ENCODE results near the gene FAM193B.
"Not testable (repeated sequence)": the region's sequence is repeated elsewhere in the genome, so short reads cannot be mapped to it uniquely, and the experiment has no call there.

Gene FAM193B

DNA sequence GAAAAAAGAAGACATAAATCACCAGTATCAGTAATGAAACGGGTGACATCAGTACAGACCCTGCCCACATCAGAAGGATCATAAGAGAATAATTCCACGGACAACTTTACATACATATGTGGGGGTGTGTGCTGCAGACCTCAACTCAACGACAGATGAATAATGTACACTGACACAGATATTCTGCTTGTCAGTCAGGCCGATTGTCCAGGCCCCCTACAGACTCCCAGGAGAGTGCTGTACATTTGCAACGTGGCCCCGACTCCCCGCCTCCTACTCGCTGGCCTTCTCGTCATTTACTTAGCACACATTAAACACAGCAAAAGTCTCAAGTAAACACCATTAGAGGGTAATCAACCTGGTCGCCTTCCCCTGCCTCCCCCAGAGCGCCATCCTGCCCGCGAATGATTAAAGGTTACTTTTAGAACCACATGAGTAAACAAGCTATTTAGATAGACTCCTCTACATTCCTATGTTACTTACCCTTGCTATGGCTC is 34.1 kb upstream of the FAM193B start:
- no peak for DNase-seq (ENCODE audit: low read depth, low spot score)

GRCh38 chr5:177578316-177578715 is 24.0 kb upstream of the FAM193B start:
- H3K27ac ChIP-seq = no peak overlapping the region
- no peak for DNase-seq (ENCODE audit: low read depth, low spot score)

More for the DNA sequence above, 34.1 kb upstream of the FAM193B start:
- no peak overlapping the region for H3K27ac ChIP-seq

DNA sequence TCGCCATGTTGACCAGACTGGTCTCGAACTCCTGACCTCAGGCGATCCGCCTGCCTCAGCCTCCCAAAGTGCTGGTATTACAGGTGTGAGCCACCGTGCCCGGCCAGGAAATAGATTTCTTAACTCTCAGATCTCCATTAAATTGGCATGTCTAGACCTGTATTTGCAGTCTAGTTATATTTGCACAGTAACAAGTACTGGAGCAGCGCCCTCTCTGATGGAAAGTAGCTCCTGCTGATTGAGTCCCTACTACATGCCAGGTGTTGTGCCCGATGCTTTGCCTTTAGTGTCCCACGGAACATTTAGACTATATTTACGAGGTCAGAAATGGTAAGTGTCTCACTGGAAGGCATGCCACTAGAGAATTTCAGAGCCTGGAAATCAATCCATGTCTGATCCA is 21.8 kb upstream of the FAM193B start:
- DNase-seq (ENCODE audit: low read depth, low spot score) = no peak
- H3K27ac ChIP-seq = peak overlapping the region; percentile 89

GRCh38 chr5:177575488-177575887 is 21.1 kb upstream of the FAM193B start:
- peak overlapping the region; percentile 89 for H3K27ac ChIP-seq
- DNase-seq (ENCODE audit: low read depth, low spot score) = no peak

- H3K27ac ChIP-seq = no peak overlapping the region
Observed at GRCh38 chr5:177569894-177570293, 15.5 kb upstream of the FAM193B start.

DNA sequence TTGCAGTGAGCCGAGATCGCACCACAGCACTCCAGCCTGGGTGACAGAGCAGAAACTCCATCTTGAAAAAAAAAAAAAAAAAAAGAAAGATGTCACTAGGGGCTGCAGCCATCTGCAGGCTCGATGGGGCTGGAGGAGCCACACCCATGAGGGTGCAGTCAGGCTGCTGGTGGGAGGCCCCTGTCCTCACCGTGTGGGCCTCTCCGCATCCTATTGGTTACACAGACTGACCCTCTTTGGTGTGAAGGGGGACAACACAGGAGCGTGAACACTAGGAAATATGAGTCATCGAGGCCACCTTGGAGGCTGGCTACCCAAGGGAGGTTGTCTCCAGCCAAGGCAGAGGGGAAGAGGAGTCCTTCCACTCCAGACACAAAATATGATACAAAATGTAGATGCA is 14.0 kb upstream of the FAM193B start:
- H3K27ac ChIP-seq = peak overlapping the region; percentile 24
- DNase-seq (ENCODE audit: low read depth, low spot score) = no peak

More at GRCh38 chr5:177569894-177570293, 15.5 kb upstream of the FAM193B start:
- DNase-seq (ENCODE audit: low read depth, low spot score) = no peak

DNA sequence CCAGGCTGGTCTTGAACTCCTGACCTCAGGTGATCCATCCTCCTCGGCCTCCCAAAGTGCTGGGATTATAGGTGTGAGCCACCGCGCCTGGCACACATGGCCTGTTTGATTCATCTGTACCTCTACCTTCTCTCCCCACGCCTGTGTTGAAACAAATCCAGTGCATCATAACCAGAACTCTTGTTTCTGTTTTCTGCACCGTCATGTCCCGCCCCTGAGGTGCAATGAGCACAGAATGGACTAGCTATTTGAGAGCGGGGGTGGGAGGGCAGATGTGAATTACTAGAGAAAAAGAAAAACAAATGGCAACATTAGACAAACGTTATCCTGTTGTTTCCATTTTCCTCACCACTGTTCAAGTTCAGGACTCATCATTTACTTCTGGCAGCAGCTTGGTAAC is 10.7 kb upstream of the FAM193B start:
- no peak overlapping the region for H3K27ac ChIP-seq
- no peak for DNase-seq (ENCODE audit: low read depth, low spot score)

- peak overlapping the region; percentile 64 for H3K27ac ChIP-seq
- not testable (repeated sequence) for DNase-seq (ENCODE audit: low read depth, low spot score)
Observed at GRCh38 chr5:177559446-177559941, 5.1 kb upstream of the FAM193B start.

GRCh38 chr5:177557796-177558195 is 3.4 kb upstream of the FAM193B start:
- peak overlapping the region; percentile 43 for H3K27ac ChIP-seq
- no peak for DNase-seq (ENCODE audit: low read depth, low spot score)

- no peak for DNase-seq (ENCODE audit: low read depth, low spot score)
- H3K27ac ChIP-seq = peak overlapping the region; percentile 43
Observed at GRCh38 chr5:177557041-177557647, 2.8 kb upstream of the FAM193B start.

- H3K27ac ChIP-seq = no peak overlapping the region
- DNase-seq (ENCODE audit: low read depth, low spot score) = no peak
Observed at GRCh38 chr5:177555665-177556064, 1.3 kb upstream of the FAM193B start.

DNA sequence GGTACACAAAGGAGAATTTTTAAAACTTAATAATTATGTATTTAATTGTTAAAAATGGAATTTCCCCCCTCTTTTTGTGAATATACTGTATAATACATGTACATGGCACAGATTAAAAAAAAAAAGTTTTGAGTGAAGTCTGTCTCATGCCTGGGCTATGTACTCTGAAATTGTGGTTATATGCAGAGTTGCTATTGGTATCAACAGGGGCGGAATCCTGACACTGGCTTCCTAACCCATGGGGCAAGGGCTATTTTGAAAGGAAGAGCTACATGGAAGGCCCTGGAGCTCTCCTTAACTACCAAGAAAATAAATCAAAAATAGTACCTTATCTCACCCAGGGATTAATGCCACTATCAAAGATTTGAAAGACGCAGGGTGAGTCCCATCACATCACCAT is 865 bp upstream of the FAM193B start:
- no peak for DNase-seq (ENCODE audit: low read depth, low spot score)
- H3K27ac ChIP-seq = no peak overlapping the region

GRCh38 chr5:177553671-177554429 is 513 bp downstream of the FAM193B start:
- peak overlapping the region; percentile 75 for H3K27ac ChIP-seq
- no peak for DNase-seq (ENCODE audit: low read depth, low spot score)

- DNase-seq (ENCODE audit: low read depth, low spot score) = no peak
- H3K27ac ChIP-seq = peak overlapping the region; percentile 75
Observed at GRCh38 chr5:177552839-177553455, 1.4 kb downstream of the FAM193B start.

DNA sequence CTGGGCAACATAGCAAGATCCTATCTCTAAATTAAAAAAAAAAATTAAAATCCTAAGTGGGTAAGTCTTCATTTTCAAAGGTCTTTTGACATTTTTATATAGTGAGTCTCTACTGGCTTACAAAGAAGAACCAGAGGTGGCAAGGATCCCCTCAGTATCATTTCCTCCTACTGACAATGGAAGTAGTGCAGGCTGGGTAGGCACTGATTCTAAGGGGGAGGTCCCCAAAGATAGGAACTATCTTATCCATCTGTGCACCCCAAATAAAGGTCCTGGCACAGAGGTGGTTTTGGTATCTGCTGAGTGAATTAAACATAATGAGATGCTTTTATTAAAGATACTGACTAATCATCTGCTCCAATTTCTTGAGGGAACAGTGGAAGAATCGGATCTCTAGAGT is 4.2 kb downstream of the FAM193B start:
- H3K27ac ChIP-seq = no peak overlapping the region
- DNase-seq (ENCODE audit: low read depth, low spot score) = no peak

DNA sequence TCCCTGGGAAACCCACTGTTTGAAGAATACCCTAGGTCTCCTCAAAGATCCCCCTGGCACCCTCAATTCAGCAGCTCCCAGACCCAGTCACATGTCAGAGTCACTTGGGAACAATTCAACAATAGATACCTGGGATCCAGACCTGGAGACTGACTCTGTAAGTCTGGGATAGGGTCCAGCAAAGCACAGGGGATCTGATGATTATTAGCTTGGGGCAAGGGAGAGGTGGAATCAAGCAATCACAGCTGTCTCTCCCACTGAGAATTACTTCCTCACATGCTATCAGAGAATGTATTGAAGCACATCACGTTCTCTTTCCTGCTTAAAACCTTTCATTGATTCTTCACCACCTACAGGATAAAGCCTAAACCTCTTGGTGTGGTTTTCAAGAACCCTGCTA is 5.9 kb downstream of the FAM193B start:
- DNase-seq (ENCODE audit: low read depth, low spot score) = no peak
- H3K27ac ChIP-seq = peak overlapping the region; percentile 94

GRCh38 chr5:177547736-177548135 is 6.6 kb downstream of the FAM193B start:
- no peak for DNase-seq (ENCODE audit: low read depth, low spot score)
- H3K27ac ChIP-seq = peak overlapping the region; percentile 94

DNA sequence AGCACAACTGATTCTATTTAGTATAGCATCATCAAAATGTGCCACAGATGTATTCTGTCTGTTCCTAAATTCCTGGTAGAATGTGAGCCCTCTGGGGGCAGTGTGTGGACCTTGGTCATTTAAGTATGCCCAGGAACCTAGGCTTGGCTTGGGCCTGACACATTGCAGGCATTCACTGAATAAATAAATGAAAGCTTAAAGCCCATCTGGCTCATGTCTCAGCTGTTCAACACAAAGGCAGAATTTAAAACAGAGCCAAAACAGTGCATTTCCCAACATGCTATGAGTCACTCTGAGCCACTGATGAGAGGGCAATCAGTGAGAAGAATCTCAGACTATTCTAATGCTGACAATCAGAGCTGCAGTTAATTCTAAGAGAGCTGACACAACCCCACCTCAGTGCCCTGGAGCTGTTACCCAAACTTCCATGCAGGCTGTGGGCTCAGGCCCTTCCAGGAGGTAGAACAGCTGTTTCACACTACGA is 8.1 kb downstream of the FAM193B start:
- peak overlapping the region; percentile 94 for H3K27ac ChIP-seq
- DNase-seq (ENCODE audit: low read depth, low spot score) = peak; percentile 93

DNA sequence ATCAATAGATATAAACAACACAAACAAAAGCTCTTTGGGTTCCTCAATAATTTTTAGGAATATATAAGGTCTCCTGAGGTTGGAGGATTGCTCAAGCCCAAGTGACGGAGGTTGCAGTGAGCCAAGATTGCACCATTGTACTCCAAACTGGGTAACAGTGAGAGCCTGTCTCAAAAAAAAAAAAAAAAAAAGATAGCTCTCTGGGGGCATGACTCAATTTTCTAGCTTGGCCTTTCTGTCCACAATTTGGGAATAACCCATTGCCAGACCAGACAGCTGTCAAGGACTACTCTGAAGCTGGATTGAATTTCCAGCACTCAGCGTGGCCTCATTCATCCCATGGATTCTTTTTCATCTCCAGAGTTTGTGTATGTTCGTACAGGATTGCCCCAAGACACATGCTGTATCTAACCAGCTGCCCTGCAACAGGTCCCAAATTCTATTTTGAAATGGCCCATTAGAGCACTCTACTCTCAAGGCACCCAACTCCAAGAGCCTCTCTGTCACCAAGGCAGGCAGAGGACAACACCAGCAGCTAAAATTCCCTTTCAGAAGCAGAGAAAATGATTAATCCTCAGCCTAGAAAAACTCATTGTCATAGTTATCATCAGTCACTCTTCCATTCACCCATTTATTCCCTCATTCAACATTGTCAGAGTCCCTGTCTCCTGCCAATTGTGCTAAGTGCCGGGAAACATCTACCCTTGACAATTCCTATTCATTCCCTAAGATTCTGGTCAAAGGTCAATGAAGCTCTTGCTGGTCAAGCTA is 8.7 kb downstream of the FAM193B start:
- peak overlapping the region; percentile 94 for H3K27ac ChIP-seq
- no peak for DNase-seq (ENCODE audit: low read depth, low spot score)

DNA sequence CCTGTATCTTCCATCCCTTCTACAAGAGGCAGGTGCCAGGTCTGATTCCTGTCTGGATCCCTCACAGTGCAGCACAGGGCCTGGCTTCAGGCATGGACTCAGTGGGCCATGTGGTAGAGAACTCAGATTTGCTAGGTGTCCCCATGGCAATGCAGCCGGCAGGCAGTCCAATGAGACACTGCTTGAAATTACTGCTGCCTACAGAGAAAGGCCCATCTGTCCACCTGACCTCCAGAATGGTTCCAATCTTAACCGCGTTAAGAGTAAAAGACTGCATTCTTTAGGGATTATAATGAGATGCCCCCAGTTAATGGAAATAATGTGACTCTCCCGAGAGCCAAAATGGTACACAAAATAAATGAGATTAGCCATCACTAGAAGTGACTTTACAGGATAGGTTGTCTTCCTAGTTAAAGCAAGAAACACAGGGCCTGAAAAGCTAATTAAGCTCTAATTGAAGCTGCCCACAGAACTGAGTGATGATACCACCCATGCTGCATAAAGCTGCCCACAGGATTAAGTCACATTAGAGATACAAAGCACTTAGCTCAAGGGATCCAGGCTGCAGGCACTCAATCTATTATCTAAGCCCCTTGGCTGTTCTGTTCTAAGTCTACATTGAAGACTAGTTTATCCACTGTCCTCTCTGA is 11.4 kb downstream of the FAM193B start:
- no peak for DNase-seq (ENCODE audit: low read depth, low spot score)
- no peak overlapping the region for H3K27ac ChIP-seq

Measured in epithelial cell of prostate (primary cell).